Measurements from ENCODE around the gene ADAMTSL1.

GRCh38 chr9:18739641-18740318, 265.8 kb downstream of the ADAMTSL1 start:
- TF ChIP-seq CTCF (IDR thresholded peaks at IDR 0.05; ENCODE audit: borderline replicate concordance, extremely low read depth, low read length, poor library complexity, severe bottlenecking) (no peak), EZH2 (IDR thresholded peaks at IDR 0.05; ENCODE audit: borderline replicate concordance, low read depth, low read length, severe bottlenecking) (no peak)

Measured in DND-41 (cell line).